Right renal cortex interstitium (tissue), 3 donors: ENCODE results near the gene ASB12. TPM values are rescaled to one million over a fixed set of nuclear protein-coding genes. Genes with fewer than 3 reads are reported as not detected.
"Not testable (repeated sequence)": the region's sequence is repeated elsewhere in the genome, so short reads cannot be mapped to it uniquely, and the experiment has no call there.

ENCODE experiments used
- DNase-seq, 3 donors: peaks; one replicate each; pipeline ENCODE4 v3.0.0-alpha.2; 2013; ENCODE audit warnings: low read depth in 3 of 3, low spot score in 2 of 3
- polyA plus RNA-seq, 3 donors: library from polyadenylated mRNA; unstranded; fragments of 120-200 nt; gene quantifications; one replicate each; pipeline ENCODE4 v1.2.1, GENCODE V29; 2013; ENCODE audit not compliant: insufficient read length in 3 of 3

The ASB12 gene
- under 1 TPM; 0.61 to 0.71 (median 0.69) TPM for polyA plus RNA-seq

DNA sequence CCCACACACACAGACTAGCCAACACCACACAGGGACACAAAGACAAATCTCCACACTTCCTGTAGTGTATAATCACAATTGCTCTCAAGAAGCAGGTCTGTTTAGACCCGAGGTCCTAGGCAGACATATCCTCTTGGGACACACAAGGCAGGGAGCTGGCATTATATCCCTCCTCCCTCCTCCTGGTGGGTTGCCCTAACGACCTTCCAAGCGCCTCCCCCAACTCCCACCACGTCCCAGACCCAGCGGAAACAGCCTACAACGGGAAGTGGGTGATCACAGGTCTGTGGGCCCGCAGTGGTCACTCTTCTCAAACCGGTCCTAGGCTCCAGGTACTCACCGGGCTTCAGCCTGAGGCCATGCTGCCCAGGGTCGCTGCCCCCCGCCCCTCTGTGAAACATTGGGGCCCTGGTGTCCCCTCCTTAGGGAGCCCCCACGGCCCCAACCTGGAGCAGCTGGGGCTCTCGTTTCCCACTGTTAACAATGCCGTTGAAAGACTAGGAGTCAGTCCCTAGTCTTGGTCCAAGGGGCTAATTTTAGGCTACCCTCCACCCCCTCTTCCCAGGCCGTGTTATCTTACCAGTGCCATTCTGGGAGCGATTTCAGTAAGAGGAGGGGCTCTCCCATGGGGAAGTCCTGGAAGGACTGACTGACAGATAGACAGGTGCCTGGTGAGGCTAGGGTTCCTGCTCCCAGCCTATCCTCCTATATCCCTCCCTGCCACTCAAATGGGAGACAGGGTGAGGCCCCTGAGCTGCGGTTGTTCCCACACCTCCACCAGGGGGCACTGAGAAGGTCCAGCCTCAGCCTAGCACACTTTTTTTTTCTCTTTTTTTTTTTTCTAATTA is at the start of gene ASB12:
Gene ASB12 (minus strand): TSS at position 485 of the 848 bp plus-strand sequence. CDS start 4,957 bp downstream, outside the sequence.
- DNase-seq = no peak

DNA sequence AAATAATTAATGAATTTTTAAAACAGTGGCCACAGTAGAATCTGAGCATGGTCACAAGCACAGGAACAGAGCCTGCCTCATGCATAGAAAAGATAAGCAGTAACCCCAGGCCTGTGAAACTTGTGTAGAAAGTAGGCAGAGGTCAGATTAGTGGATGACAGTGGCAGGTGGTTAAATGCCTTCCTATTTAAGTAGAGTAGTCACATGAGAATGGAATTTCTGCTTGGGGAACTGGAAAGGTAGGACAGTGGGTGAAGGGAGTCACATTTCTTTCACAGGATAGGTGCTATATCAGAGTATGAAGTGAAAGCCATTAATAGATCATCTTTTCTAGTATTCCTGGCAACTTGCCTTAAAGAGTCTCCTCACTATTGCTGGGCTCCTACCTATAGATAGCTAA is 34.9 kb upstream of the ASB12 start:
- DNase-seq = no peak

DNA sequence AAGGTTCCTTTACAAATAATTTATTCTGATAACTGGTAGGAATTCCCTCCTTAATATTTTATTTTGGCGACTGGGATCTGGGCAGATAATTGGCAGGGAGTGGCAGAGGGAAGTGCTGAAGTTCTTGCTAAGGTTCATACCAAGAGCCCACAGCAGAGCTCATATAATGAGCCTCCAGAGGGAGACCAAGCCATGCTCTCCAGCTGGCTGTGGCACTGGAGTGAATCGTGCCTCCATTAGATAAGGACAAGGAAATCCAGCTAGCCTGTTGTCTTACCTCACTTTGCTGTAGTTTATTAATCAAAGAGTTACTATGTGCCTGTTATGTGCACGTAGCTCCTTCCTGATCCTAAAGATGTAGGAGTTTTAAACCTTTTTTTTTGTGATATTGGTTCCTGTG is 1.3 kb downstream of the ASB12 start:
- DNase-seq = no peak

DNA sequence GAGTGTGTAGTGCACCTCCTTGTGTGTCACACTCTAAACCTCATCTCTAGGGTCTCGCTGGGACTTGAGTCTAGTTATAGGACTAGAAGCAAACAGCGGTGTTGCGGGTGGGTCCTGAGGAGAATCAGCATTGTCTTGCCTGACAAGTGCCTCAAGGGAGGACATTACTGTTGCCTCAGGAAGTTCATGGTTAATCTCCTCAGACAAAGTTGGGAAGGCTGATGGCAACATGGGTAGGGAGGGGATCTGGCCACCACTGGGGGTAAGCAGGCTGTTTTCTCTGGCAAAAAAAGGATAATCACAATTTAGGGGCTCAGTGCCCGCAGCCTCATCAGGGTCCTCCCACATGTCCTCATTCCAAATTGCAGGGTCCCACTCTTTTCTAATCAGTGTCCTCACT is 12.4 kb downstream of the ASB12 start:
- DNase-seq = no peak

- DNase-seq = not testable (repeated sequence)
Observed at GRCh38 chrX:64213989-64214388, 16.4 kb downstream of the ASB12 start.

GRCh38 chrX:64206556-64207162 is 23.7 kb downstream of the ASB12 start:
- no peak for DNase-seq

- peak; percentile 79 to 81 (median 80) for DNase-seq
Observed at GRCh38 chrX:64205735-64206501, 24.5 kb downstream of the ASB12 start.

DNA sequence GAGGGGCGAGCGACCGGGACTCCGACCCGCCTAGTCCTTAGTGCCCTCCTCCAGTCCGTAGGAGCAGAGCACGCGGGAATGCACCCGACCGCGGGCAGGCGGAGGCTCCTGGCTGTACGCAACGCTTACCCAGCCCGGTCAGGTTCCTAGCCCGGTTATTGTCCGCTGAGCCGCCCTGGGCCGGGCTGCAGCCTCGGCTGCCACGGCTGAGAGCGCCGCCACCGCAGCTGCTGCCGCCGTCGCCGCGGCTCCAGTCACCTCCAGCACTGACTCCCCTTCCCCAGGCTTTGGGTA is 25.0 kb downstream of the ASB12 start, which contains the start of gene AMER1:
Gene AMER1 (minus strand): TSS at position 268 of the 294 bp plus-strand sequence. CDS start 12,422 bp downstream, outside the sequence.
- no peak for DNase-seq

DNA sequence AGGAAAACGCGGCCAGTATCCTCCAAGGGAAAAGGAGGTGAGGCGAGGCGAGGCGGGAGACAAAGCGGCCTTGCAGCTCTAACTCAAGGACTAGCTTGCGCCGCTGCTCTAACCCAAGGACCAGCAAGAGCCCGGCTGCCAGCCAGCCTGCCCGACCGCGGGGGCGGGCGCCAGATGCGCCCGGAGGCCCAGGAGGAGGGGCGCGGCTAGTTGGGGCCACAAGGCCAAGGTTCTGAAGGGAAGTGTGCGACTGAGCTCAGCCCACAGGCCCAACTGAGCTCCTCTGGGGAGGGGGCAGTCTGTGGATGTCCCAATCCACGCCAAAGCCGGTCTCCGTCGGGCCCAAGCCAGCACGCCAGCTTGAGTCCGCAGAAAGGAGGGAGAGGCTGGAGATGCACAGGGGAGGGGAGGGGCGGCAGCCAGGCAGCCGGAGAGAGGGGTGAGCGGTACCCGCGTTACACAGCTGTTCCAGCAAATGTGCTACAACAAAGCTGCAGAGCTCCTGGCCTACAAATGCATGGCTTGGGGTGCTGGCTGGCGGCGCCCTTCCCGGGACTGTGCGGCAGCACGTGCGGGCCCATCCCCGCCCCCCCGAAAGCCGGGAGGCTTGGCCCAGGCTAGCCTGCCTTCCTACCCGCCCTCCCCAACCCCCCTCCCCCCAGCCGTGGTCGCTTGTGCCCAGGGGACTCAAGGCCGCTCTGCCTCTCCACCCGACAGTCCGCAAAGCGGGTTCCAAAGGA is 25.5 kb downstream of the ASB12 start:
- no peak for DNase-seq

GRCh38 chrX:64204252-64204651 is 26.2 kb downstream of the ASB12 start:
- no peak for DNase-seq

- no peak for DNase-seq
Observed at GRCh38 chrX:64202808-64203325, 27.5 kb downstream of the ASB12 start.

DNA sequence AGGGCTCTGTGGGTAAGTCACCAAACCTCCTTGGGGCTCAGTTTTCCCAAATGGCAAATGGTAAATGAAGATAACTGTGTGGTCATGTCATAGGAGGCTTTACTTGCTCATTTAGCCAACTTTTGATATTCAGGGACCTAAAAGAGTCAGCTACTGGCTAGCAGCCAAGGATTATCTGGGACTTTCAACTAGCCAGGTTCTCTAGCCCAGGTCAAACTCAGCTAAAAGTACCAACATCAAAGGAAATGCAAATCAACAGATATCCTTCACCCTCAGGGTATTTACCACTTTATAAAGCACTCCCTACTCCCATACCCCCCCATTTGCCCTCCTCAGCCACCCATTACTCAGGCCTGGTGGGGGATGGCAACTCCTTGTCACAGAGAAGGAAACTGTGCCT is 32.4 kb downstream of the ASB12 start:
- no peak for DNase-seq

DNA sequence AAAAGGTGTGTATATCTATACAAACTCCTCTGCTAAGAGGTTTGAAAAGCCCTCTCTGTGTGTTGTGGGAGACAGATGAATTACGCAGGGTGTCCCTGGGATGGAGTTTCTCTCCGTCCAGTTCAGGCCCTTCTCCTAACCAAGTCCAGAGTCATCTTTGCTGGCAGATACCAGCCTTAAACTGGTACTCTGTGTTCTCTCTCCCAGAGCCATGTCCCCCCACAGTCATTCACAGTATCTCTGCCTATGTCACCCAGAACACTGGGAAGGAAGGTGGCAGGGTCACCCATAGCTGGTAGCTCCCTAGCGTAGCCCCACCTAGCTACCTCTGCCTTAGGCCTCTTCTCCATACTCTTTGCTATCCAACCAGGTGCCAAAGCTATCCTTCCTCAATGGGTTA is 33.8 kb downstream of the ASB12 start:
- DNase-seq = no peak

DNA sequence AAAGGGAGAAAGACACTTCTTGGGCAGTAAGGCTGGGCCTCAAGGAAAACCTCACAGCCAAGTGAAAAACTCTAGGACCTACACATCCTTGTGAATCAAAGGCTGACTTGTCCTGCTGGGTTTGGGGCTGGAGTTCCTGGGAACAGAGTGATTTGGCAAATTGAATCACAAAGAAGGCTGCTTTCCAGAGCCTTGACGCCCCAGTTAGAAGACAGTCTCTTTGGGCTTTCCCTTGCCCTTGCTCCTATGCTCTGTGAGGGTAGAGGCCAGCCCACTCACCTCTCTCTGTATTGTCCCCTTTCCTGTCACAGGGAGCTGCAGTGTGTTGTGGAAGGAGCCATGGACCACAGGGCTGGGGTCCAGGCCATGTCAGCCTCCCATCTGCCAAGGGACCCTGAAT is 34.5 kb downstream of the ASB12 start:
- no peak for DNase-seq

DNA sequence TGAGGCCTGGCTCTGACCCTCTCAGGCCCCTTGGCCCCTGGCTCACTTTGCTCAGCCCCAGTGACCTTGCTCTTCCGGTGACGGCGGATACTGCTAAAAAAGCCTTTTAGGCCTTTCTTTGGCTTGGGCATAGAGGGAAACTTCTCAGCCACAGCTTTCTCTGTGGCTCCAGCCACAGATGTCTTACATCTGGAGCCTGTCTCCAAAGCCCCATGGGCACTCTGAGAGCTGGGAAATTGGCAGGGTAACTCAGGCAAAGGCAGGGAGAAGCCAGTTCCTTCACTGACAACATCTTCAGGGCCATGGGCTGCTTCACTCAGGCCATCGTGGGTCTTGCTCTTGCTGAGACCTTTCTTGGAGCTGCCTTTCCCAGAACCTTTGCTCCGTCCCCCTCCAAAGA is 37.7 kb downstream of the ASB12 start:
- DNase-seq = no peak

DNA sequence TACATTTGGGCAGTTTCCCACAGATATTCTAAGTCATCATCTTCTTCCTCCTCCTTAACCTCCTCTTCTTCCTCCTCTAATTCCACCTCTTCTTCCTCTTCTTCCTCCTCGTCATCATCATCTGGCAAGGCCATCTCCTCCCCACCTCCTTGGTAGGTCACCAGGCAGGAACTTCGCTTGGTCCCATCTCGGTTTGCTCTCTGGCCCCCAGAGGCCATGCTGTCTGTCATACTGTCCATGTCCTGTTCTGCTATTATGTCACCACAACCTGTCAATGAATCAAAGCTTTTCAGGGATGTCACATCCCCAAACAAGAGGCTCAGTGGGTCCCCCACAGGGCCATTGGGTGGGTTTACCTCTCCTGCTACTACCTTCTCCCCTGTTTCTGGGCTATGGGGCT is 38.4 kb downstream of the ASB12 start:
- no peak for DNase-seq

DNA sequence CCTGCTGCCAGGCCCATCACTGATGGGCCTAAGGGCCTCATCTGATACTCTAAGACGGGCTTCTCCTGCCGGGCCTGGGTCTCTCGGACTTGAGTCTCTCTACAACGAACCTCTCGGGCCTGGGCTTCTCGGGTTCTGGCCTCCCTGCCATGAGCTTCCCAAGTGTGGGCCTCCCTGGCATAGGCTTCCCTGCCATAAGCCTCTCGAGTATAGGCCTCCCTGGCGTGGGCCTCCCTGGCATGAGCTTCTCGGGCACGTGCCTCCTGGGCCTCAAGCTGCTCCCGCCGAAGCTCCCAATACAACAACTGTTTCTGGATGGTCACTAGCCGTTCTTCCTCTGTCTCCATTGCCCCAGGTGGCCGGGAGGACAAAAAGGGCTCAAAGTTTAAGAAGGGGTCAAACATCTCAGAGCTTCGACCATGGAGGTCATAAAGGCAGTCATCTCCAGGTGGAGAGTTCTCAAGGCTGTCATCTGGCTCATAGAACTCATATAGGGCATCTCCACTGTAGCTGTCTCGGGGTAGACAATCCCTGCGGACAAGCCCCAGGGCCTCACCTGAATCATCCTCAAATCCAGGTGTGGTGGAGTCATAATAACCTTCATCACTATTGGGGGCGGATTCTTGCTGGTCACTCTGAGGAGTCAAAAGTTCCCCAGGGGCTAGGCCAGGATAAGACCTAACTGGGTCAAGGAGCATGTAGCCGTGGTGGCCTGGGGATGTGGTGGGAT is 39.0 kb downstream of the ASB12 start:
- no peak for DNase-seq

GRCh38 chrX:64190136-64190740 is 40.2 kb downstream of the ASB12 start:
- DNase-seq = no peak

DNA sequence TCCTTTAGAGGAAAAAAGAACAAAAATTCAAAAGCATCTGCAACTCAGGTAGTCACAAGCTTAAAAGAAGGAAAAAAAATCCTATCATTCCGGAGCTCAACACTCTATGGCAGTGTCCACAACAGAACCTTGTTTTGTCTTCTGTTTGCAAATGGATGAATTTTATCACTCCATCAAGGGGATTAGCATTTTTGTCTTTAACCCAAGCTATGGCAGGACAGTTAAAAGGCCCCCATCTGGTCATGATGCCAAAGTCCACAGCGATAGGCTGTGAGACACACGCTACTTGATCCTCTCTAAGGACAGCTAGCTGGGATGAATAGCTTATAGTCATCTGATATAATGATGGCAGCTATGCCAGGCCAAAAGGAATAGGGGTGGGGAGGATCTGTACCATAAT is 41.5 kb downstream of the ASB12 start:
- DNase-seq = no peak

GRCh38 chrX:64187762-64188150 is 42.7 kb downstream of the ASB12 start:
- no peak for DNase-seq
